ENCODE measurements around the gene CHRNA4.

The CHRNA4 gene

DNA sequence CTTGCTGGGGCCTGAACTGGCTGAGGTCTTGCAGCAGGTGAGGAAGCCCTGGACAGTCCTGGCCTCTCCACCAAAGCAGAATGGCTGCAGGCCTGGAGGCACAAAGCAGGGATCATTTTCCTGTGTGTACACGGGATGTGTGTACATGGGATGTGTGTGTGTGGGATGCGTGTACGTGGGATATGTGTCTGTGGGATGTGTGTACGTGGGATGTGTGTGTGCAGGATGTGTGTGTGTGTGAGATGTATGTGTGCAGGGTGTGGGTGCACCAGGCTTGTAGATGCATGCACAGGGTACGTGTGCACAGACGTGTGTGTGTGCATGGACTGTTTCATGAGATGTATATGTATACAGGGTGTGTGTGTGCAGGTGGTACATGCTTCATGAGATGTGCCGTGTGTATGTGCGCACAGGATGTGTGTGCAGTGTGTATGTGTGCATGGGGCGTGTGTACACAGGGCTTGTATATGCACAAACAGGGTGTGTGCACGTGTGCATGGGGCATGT is 7.9 kb upstream of the CHRNA4 start:
- H3K27me3 ChIP-seq (ENCODE audit: control insufficient read depth, low read length) = no peaks in the 10 kb centered on the region
- H4K20me1 ChIP-seq (ENCODE audit: control insufficient read depth, insufficient read depth, low read depth, low read length) = no peaks in the 10 kb centered on the region

GRCh38 chr20:63368151-63368550 is 7.0 kb upstream of the CHRNA4 start:
- Histone ChIP-seq H3K4me2 (ENCODE audit: low read length) (no peak overlapping the region), H3K4me1 (ENCODE audit: control insufficient read depth, low read length) (no peaks in the 10 kb centered on the region), H3K27ac (ENCODE audit: low read depth, low read length) (no peak overlapping the region), H4K20me1 (ENCODE audit: control insufficient read depth, insufficient read depth, low read depth, low read length) (no peaks in the 10 kb centered on the region), H3K4me3 (ENCODE audit: low read length) (no peak overlapping the region), H3K27me3 (ENCODE audit: control insufficient read depth, low read length) (no peaks in the 10 kb centered on the region), H3K9me2 (replicated peaks; ENCODE audit: control insufficient read depth, low read length) (no peaks in the 10 kb centered on the region), H3K36me3 (ENCODE audit: control insufficient read depth, low read length) (no peaks in the 10 kb centered on the region), H3K9me3 (ENCODE audit: control insufficient read depth, insufficient read depth, low read length) (no peaks in the 10 kb centered on the region), H3F3A (ENCODE audit: control insufficient read depth, insufficient read depth) (no peaks in the 10 kb centered on the region), H3K79me2 (ENCODE audit: control insufficient read depth, low read length) (no peaks in the 10 kb centered on the region)
- TF ChIP-seq EZH2phosphoT487 (IDR thresholded peaks at IDR 0.05; ENCODE audit: borderline replicate concordance, low read length) = no peak
- no peak for TF ChIP-seq CTCF (IDR thresholded peaks at IDR 0.05; ENCODE audit: low read depth, low read length, poor library complexity, severe bottlenecking)

More for the DNA sequence above, 7.9 kb upstream of the CHRNA4 start:
- H3F3A ChIP-seq (ENCODE audit: control insufficient read depth, insufficient read depth) = no peaks in the 10 kb centered on the region
- H3K4me2 ChIP-seq (ENCODE audit: low read length) = no peak overlapping the region
- H3K9me3 ChIP-seq (ENCODE audit: control insufficient read depth, insufficient read depth, low read length) = no peaks in the 10 kb centered on the region
- TF ChIP-seq EZH2phosphoT487 (IDR thresholded peaks at IDR 0.05; ENCODE audit: borderline replicate concordance, low read length) (no peak), CTCF (IDR thresholded peaks at IDR 0.05; ENCODE audit: low read depth, low read length, poor library complexity, severe bottlenecking) (no peak)
- H3K9me2 ChIP-seq (replicated peaks; ENCODE audit: control insufficient read depth, low read length) = no peaks in the 10 kb centered on the region
- no peaks in the 10 kb centered on the region for H3K79me2 ChIP-seq (ENCODE audit: control insufficient read depth, low read length)
- H3K4me1 ChIP-seq (ENCODE audit: control insufficient read depth, low read length) = no peaks in the 10 kb centered on the region
- no peaks in the 10 kb centered on the region for H3K36me3 ChIP-seq (ENCODE audit: control insufficient read depth, low read length)
- H3K4me3 ChIP-seq (ENCODE audit: low read length) = no peak overlapping the region
- H3K27ac ChIP-seq (ENCODE audit: low read depth, low read length) = no peak overlapping the region

DNA sequence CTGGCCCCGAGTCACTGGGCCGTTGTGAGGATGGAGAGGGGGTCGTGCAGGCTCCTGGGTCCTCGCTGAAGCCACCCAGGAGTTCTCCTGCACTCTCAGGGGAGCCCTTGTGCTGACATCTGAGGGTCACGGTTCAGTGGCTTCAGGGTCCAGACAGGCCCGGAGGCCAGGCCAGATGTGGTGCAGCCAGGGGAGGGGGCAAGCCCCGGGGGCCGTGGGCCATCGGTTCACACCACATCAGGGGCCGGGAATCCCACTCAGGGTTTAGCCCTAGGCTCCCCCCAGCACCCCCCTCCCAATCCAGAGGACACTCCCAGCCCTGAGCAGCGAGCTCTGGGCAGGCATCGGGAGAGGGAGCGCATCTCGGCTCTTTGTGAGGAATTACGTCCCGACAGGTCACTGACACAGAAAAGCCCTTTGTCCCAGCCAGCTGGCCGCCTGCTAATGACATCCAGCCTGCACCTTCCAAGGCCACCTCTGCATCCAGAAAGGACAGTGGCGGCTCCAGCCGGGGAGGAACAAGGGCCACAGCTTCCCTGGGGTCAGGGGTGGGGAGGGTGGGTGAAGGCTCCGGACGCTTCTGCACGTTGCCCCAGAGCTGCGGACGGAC is 6.4 kb upstream of the CHRNA4 start:
- no peak overlapping the region for H3K4me2 ChIP-seq (ENCODE audit: low read length)

More for the DNA sequence above, 6.4 kb upstream of the CHRNA4 start:
- no peak overlapping the region for H3K27ac ChIP-seq (ENCODE audit: low read depth, low read length)
- no peaks in the 10 kb centered on the region for H3K27me3 ChIP-seq (ENCODE audit: control insufficient read depth, low read length)
- H3F3A ChIP-seq (ENCODE audit: control insufficient read depth, insufficient read depth) = no peaks in the 10 kb centered on the region
- H3K36me3 ChIP-seq (ENCODE audit: control insufficient read depth, low read length) = no peaks in the 10 kb centered on the region
- no peaks in the 10 kb centered on the region for H3K9me3 ChIP-seq (ENCODE audit: control insufficient read depth, insufficient read depth, low read length)
- TF ChIP-seq CTCF (IDR thresholded peaks at IDR 0.05; ENCODE audit: low read depth, low read length, poor library complexity, severe bottlenecking) (no peak), EZH2phosphoT487 (IDR thresholded peaks at IDR 0.05; ENCODE audit: borderline replicate concordance, low read length) (no peak)
- no peaks in the 10 kb centered on the region for H4K20me1 ChIP-seq (ENCODE audit: control insufficient read depth, insufficient read depth, low read depth, low read length)
- no peaks in the 10 kb centered on the region for H3K9me2 ChIP-seq (replicated peaks; ENCODE audit: control insufficient read depth, low read length)
- H3K4me1 ChIP-seq (ENCODE audit: control insufficient read depth, low read length) = no peaks in the 10 kb centered on the region
- no peaks in the 10 kb centered on the region for H3K79me2 ChIP-seq (ENCODE audit: control insufficient read depth, low read length)
- H3K4me3 ChIP-seq (ENCODE audit: low read length) = no peak overlapping the region

All from DOHH2 (cell line).